IPS-15b (cell line): ENCODE measurements around the gene OTUD5.

ENCODE experiments used
- H3K27me3 ChIP-seq: one replicate; pipeline ENCODE4 v1.6.1; 2013; ENCODE audit warnings: low read length; ENCODE audit not compliant: control insufficient read depth, insufficient read depth
- H3K36me3 ChIP-seq: one replicate; pipeline ENCODE4 v1.6.1; 2013; ENCODE audit warnings: low read length; ENCODE audit not compliant: control insufficient read depth, insufficient read depth
- H3K4me1 ChIP-seq: one replicate; pipeline ENCODE4 v1.6.1; 2013; ENCODE audit warnings: mild to moderate bottlenecking, low read length; ENCODE audit not compliant: control insufficient read depth, insufficient read depth
- H3K4me3 ChIP-seq: one replicate; pipeline ENCODE4 v1.5.1; 2013; ENCODE audit warnings: low read depth, low read length
- H3K9ac ChIP-seq: one replicate; pipeline ENCODE4 v1.6.1; 2013; ENCODE audit warnings: low read depth, mild to moderate bottlenecking, low read length
- H3K9me3 ChIP-seq: one replicate; pipeline ENCODE4 v1.6.1; 2013; ENCODE audit warnings: mild to moderate bottlenecking, low read length; ENCODE audit not compliant: control insufficient read depth, insufficient read depth

The OTUD5 gene

GRCh38 chrX:48957477-48957826, at the start of gene OTUD5:
Gene OTUD5 (minus strand): TSS chrX:48957607. CDS start chrX:48957570, 37 bp downstream.
- peaks cover 13% of the 10 kb centered on the region for H3K36me3 ChIP-seq
- peak within 1 kb of the TSS; percentile 96 for H3K4me3 ChIP-seq
- H3K4me1 ChIP-seq = peaks cover 7% of the 10 kb centered on the region
- H3K9me3 ChIP-seq = no peaks in the 10 kb centered on the region
- H3K9ac ChIP-seq = peak within 1 kb of the TSS; percentile 82
- no peaks in the 10 kb centered on the region for H3K27me3 ChIP-seq

DNA sequence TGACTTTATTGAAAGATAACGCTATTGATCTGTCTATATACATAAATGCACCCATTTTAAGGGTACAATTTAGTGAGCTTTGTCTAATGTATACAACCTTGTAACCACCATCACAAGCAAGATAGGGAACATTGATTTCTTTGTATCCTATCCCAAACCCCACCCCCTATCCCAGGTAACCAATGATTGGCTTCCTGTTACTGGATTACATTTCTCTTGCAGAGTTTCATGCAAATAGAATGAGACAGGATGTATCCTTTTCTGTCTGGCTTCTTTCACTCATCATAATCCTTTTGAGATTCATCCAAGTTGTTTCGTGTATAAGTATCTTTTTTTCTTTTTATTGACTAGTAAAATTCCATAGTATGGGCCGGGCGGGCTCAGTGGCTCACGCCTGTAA, 46.3 kb upstream of the OTUD5 start:
- Histone ChIP-seq H3K4me3 (no peak overlapping the region), H3K9me3 (no peaks in the 10 kb centered on the region), H3K4me1 (peaks cover 2% of the 10 kb centered on the region), H3K9ac (no peak overlapping the region), H3K27me3 (no peaks in the 10 kb centered on the region), H3K36me3 (peaks cover 4% of the 10 kb centered on the region)

DNA sequence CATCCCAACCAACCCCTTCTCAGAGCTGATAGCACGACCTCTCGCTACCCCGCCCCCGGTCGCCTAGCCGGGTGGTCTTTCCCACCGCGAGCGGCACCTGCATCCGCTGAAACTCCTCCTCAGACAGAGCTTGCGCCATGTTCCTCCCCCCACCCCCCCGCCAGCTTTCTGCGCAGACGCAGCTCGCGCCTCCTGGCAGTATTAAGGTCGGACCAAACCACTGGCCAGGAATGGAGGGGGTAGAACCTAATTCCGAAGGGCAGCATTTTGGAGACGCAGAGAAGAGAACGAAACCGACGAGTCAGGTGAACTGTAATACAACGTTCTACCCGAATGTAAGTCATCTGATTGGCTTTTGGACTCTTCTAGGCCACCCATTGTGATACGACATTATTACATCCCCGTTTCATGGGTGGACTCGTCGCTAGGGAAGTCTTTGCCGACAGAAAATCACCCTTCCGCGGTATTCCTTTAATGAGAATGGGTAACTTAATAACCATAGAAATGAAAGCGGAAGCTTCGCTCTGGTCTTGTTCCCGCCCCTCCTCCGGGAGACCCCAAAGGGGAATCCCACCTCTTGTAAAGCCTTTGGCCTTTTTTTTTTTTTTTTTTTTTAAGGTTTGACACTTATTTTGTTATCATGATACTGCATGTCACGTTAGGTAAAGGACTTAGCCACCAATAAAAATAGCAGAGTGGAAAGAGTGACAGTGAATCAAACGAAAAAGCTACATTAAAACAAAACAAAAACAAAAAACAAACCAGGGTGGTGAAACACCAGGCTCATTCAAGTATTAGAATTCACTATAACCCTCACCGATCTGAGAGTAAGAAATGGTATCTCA, 44.9 kb upstream of the OTUD5 start, which contains the start of gene GRIPAP1:
Gene GRIPAP1, minus strand, starts transcription at position 174 of the 845 bp plus-strand sequence. Its CDS starts 35 bp downstream, at position 139.
- no peaks in the 10 kb centered on the region for H3K27me3 ChIP-seq
- peak within 1 kb of the TSS; percentile 86 for H3K9ac ChIP-seq
- H3K36me3 ChIP-seq = peaks cover 4% of the 10 kb centered on the region
- peaks cover 2% of the 10 kb centered on the region for H3K4me1 ChIP-seq
- no peaks in the 10 kb centered on the region for H3K9me3 ChIP-seq
- H3K4me3 ChIP-seq = peak within 1 kb of the TSS; percentile 97

DNA sequence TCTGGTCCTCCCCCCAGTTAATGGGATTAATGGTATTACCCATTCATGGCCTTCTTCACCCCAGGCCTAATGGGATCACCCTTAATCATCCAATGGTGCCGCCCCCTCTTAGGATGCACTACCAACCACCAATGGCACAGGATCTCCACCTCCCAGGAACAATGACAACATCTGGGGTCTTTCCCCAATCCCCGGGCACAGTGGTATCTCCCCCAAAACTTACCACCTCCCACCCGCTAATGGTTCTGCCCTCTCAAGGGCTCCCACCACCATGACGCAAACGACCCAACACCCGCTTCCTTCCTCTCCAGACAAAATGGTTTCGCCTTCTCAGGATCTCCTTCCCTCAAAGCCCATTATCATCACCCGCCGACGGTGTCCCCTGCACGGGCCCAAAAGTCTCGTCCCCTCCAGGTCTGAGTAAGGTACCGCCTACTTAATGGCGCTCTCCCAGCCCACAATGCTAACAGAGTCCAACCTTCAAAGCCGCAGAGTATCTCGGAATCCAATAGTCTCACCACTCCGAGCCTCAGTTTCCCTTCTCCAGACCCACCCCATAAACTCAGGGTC, 44.2 kb upstream of the OTUD5 start:
- H3K27me3 ChIP-seq = no peaks in the 10 kb centered on the region
- H3K9ac ChIP-seq = peak overlapping the region; percentile 86

GRCh38 chrX:49000636-49001035, 43.2 kb upstream of the OTUD5 start:
- Histone ChIP-seq H3K9me3 (no peaks in the 10 kb centered on the region), H3K36me3 (peaks cover 17% of the 10 kb centered on the region), H3K4me3 (peak overlapping the region; percentile 97), H3K9ac (no peak overlapping the region), H3K4me1 (peaks cover 2% of the 10 kb centered on the region), H3K27me3 (no peaks in the 10 kb centered on the region)

More for the DNA sequence above, 44.2 kb upstream of the OTUD5 start:
- H3K36me3 ChIP-seq = peaks cover 11% of the 10 kb centered on the region
- H3K4me3 ChIP-seq = peak overlapping the region; percentile 97
- H3K4me1 ChIP-seq = peaks cover 2% of the 10 kb centered on the region
- H3K9me3 ChIP-seq = no peaks in the 10 kb centered on the region

DNA sequence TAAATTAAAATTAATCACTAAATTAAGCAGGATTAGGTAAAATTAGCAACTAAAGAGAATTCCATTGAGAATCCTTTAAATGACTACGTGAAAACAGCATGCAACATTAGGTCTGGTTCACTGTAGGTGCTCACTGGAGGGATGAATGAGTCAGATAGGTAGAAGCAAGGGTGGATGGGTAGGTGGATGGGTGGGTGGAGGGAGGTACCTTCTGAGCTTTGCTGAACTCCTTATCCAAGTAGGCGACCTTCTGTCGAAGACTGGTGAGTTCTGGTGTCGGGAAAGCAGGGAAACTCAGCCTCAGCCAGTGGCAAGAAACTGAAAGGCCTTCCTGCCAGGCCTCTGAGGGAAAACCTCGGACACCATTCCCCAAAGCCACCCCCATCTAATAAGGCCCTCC, 41.6 kb upstream of the OTUD5 start:
- no peaks in the 10 kb centered on the region for H3K27me3 ChIP-seq
- peaks cover 2% of the 10 kb centered on the region for H3K4me1 ChIP-seq
- H3K36me3 ChIP-seq = peaks cover 17% of the 10 kb centered on the region
- no peak overlapping the region for H3K4me3 ChIP-seq
- no peak overlapping the region for H3K9ac ChIP-seq
- H3K9me3 ChIP-seq = no peaks in the 10 kb centered on the region

GRCh38 chrX:48998391-48998790, 41.0 kb upstream of the OTUD5 start:
- Histone ChIP-seq H3K36me3 (peaks cover 17% of the 10 kb centered on the region), H3K4me1 (peaks cover 2% of the 10 kb centered on the region), H3K9me3 (no peaks in the 10 kb centered on the region), H3K4me3 (no peak overlapping the region), H3K27me3 (no peaks in the 10 kb centered on the region), H3K9ac (no peak overlapping the region)

DNA sequence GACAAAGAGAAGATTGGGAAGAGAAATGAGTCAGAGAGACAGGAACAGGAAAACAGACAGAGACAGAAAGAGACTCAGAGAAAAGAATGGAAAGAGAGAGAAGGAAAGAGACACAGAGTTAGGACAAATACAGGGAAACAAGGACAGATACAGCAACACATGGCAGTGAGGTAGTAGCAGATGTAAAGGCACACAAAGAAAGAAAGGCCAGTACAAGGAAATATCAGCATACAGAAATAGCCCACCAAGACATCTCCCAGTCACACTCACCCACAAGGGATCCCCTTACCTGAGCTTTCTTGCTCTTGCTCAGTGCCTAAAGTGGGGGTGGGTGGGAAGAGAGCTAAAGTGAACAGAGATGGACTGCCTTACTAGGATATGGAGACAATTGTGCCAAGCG, 40.5 kb upstream of the OTUD5 start:
- Histone ChIP-seq H3K9ac (no peak overlapping the region), H3K4me1 (peaks cover 2% of the 10 kb centered on the region), H3K9me3 (no peaks in the 10 kb centered on the region), H3K4me3 (no peak overlapping the region), H3K27me3 (no peaks in the 10 kb centered on the region), H3K36me3 (peaks cover 17% of the 10 kb centered on the region)

DNA sequence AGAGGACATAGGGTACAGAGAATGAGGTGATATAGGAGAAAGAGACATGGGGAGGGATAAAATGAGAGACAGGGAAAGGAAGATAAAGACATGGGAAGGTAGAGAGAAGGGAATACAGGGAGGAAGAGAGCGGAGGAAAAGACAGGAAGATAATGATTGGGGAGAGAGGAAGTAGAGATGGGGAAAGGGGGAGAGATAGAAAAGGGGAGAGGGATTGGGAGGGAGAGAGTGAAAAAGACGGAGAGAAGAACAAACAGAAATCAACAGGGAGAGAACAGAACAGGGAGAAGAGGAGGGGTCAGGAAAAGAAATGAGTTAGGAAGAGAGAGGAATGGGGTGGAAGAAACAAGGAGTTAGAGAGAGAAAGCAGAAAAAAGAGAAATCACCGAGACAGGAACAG, 40.0 kb upstream of the OTUD5 start:
- peaks cover 17% of the 10 kb centered on the region for H3K36me3 ChIP-seq
- H3K4me3 ChIP-seq = no peak overlapping the region
- peaks cover 2% of the 10 kb centered on the region for H3K4me1 ChIP-seq
- no peaks in the 10 kb centered on the region for H3K9me3 ChIP-seq
- H3K9ac ChIP-seq = no peak overlapping the region
- no peaks in the 10 kb centered on the region for H3K27me3 ChIP-seq

DNA sequence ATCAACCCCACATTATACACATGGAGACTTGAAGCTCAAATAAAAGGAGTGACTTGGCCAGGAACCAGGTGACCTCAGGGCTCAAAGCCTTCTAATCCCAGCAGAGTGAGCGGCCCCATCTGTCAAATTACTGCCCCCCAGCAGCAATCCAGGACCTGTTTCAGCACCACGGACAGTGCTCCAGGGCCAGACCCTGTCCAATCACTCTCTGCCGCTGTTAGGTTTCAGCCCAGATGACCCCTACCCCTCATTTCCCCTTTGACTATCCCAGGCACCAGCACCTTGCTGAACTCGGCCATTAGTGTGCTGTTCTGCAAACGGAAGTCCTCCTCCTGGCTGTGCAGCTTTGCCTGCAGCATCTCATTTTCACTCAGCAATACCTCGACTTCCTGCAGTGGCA, 39.6 kb upstream of the OTUD5 start:
- Histone ChIP-seq H3K9me3 (no peaks in the 10 kb centered on the region), H3K36me3 (peaks cover 17% of the 10 kb centered on the region), H3K4me3 (no peak overlapping the region), H3K27me3 (no peaks in the 10 kb centered on the region), H3K9ac (no peak overlapping the region), H3K4me1 (peaks cover 2% of the 10 kb centered on the region)

DNA sequence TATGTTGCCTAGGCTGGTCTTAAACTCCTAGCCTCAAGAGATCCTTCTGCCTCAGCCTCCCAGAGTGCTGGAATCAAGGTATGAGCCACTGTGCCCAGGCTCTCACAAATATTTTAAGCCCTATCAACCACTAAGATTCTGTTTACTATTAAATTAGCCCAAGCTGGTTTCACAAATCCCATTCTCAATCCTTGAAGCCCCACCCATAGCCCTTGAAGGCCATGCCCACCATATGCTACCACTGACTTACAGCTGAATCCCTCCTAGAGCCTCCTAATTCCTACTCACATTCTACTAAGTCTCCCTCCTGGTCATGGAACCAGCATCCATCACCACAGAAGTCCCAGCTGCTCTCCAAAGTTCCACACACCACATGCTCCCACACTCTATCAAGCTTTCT, 34.9 kb upstream of the OTUD5 start:
- H3K36me3 ChIP-seq = peaks cover 37% of the 10 kb centered on the region
- no peak overlapping the region for H3K4me3 ChIP-seq
- H3K9me3 ChIP-seq = no peaks in the 10 kb centered on the region
- H3K9ac ChIP-seq = no peak overlapping the region
- no peaks in the 10 kb centered on the region for H3K4me1 ChIP-seq
- no peaks in the 10 kb centered on the region for H3K27me3 ChIP-seq

DNA sequence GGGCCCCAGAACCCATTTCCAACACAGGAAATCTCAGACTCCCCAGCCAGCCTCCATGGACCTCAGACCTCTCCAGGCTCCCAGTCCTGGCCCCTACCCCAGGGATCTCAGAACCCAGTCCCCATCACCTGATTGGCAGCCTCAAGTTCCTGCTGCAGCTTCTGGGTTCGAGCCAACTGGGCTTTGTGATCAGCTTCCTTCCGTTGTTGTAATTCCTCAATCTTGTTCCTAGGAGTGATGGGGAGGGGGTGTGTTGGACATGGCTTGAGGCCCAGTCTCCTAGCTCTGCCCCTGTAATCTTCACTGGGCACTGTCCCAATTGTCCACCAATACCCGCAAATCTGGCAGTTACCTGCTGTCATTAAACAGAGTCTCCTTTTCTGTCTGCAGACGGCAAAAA, 32.1 kb upstream of the OTUD5 start:
- H3K27me3 ChIP-seq = no peaks in the 10 kb centered on the region
- H3K9me3 ChIP-seq = no peaks in the 10 kb centered on the region
- no peak overlapping the region for H3K4me3 ChIP-seq
- peaks cover 26% of the 10 kb centered on the region for H3K36me3 ChIP-seq
- no peak overlapping the region for H3K9ac ChIP-seq
- H3K4me1 ChIP-seq = no peaks in the 10 kb centered on the region
